MCF 10A (cell line): Measurements from ENCODE around the gene LRFN2. TPM values are rescaled to one million over a fixed set of nuclear protein-coding genes. Genes with fewer than 3 reads are reported as not detected.

Experiments used
- BruUV-seq: library from RNA; stranded (reverse); fragments of 400-500 nt; replicated peaks from 2 replicates; lab custom pipeline; 2021; lab: Mats Ljungman, UMichigan
- CTCF ChIA-PET: fragments of 300-600 bp; sonication (Branson Sonifier 250); formaldehyde crosslinking; extraction: SDS; loops from one replicate; lab custom pipeline; 2021; ENCODE audit warnings: antibody characterized with exemption, inconsistent platforms; lab: Yijun Ruan, JAX
- POLR2A ChIA-PET: fragments of 300-600, 350-650 bp; sonication (Branson Sonifier 250); formaldehyde crosslinking; extraction: SDS; loops from one replicate; lab custom pipeline; 2020; ENCODE audit warnings: antibody characterized with exemption, inconsistent platforms; lab: Yijun Ruan, JAX
- DNase-seq: peaks from one replicate; pipeline ENCODE4 v3.0.0-alpha.2; 2018; ENCODE audit not compliant: unreplicated experiment
- H3K27ac Mint-ChIP-seq: one replicate; pipeline ENCODE4 v1.8.0; 2022; ENCODE audit warnings: mild to moderate bottlenecking, low read depth, mixed read lengths; ENCODE audit not compliant: unreplicated experiment
- H3K27me3 Mint-ChIP-seq: one replicate; pipeline ENCODE4 v1.8.0; 2022; ENCODE audit warnings: mixed read lengths; ENCODE audit not compliant: insufficient read depth, unreplicated experiment
- H3K36me3 Mint-ChIP-seq: one replicate; pipeline ENCODE4 v1.8.0; 2022; ENCODE audit warnings: mild to moderate bottlenecking, moderate library complexity, mixed read lengths; ENCODE audit not compliant: insufficient read depth, unreplicated experiment
- H3K4me1 Mint-ChIP-seq: one replicate; pipeline ENCODE4 v1.8.0; 2022; ENCODE audit warnings: mixed read lengths; ENCODE audit not compliant: insufficient read depth, unreplicated experiment
- H3K4me3 Mint-ChIP-seq: one replicate; pipeline ENCODE4 v1.8.0; 2022; ENCODE audit warnings: mild to moderate bottlenecking, moderate library complexity, mixed read lengths; ENCODE audit not compliant: unreplicated experiment
- H3K9me3 Mint-ChIP-seq: one replicate; pipeline ENCODE4 v1.8.0; 2022; ENCODE audit warnings: mixed read lengths; ENCODE audit not compliant: unreplicated experiment
- intact Hi-C: fragments of 100-400 bp; cut with micrococcal nuclease; formaldehyde crosslinking; loops from 2 replicates; pipeline ENCODE4 v1.14.1; 2022
- total RNA-seq: library from RNA; stranded (reverse); gene quantifications from 2 replicates; pipeline ENCODE4 v1.2.3, GENCODE V29; 2022
- TF ChIP-seq, protein P1 (sequence below): fragments of 200-600 bp; IDR thresholded peaks from one replicate; pipeline ENCODE4 v1.8.0; 2022; ENCODE audit warnings: antibody characterized with exemption, mild to moderate bottlenecking; ENCODE audit not compliant: unreplicated experiment

LRFN2 gene
- total RNA-seq, 1 experiment from 2014 or later: not detected

DNA sequence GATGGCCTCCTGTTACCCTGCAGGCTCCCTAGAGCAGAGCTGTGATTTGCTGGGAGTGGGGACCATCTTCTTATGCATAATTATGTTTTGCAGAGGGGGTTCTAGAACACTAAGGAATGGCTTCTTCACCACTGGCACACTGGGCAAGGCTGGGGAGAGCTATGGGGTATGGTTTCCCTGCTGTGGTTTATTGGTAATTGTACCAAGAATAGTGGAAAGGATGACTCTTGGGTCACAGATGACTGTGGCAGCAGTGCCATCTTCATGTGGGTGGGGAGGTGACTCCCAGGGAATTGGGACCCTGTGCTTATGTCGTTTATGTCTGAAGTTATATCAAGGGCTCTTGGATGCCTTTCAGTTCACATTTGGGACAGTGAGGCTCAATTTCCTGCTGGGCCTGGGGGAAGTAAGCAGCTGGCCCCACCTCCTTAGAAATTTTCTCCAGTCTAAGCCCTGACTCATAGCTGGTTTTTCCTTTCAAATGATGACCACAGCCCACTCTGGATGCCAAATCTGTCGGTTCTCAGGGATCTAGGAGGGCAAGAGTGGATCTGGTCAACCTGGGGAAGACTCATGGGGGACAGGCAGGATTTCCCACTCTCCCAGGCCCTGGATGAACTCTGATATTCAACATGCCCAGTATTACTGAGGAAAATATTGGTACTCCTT is 230.8 kb downstream of the LRFN2 start:
- H3K36me3 Mint-ChIP-seq: no peaks in the 10 kb centered on the region
- peaks cover 21% of the 10 kb centered on the region for H3K9me3 Mint-ChIP-seq
- no peak for DNase-seq
- no peaks in the 10 kb centered on the region for H3K4me1 Mint-ChIP-seq
- intact Hi-C loops: no loop called here
- TF ChIP-seq, protein P1, sequence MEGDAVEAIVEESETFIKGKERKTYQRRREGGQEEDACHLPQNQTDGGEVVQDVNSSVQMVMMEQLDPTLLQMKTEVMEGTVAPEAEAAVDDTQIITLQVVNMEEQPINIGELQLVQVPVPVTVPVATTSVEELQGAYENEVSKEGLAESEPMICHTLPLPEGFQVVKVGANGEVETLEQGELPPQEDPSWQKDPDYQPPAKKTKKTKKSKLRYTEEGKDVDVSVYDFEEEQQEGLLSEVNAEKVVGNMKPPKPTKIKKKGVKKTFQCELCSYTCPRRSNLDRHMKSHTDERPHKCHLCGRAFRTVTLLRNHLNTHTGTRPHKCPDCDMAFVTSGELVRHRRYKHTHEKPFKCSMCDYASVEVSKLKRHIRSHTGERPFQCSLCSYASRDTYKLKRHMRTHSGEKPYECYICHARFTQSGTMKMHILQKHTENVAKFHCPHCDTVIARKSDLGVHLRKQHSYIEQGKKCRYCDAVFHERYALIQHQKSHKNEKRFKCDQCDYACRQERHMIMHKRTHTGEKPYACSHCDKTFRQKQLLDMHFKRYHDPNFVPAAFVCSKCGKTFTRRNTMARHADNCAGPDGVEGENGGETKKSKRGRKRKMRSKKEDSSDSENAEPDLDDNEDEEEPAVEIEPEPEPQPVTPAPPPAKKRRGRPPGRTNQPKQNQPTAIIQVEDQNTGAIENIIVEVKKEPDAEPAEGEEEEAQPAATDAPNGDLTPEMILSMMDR: no peak
- POLR2A ChIA-PET: no interaction called here
- H3K4me3 Mint-ChIP-seq: no peak overlapping the region
- BruUV-seq: no TSS peak
- H3K27me3 Mint-ChIP-seq: no peaks in the 10 kb centered on the region
- no peak overlapping the region for H3K27ac Mint-ChIP-seq
- CTCF ChIA-PET: no interaction called here

DNA sequence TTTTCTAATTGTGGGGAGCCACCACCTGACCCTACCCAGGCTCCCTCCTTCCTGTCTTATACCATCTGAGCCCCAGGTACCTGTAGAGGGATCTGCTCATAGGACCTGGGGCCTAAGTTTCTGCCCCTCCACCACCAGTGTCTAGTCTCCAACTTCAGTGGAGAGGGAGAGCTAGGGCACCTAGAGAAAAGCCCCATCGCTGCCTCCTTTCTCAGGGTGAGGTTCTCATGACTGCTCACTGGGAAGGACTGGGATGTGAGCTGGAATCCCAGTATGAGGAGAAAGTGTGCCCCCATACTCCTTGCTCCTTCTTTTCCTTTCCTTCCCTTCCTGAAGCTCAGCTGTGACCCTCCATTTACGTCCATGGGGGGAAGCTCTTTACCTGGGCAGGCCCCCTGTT is 231.6 kb downstream of the LRFN2 start:
- Mint-ChIP-seq H3K27ac (no peak overlapping the region), H3K4me3 (no peak overlapping the region), H3K27me3 (no peaks in the 10 kb centered on the region), H3K4me1 (no peaks in the 10 kb centered on the region), H3K9me3 (peaks cover 14% of the 10 kb centered on the region), H3K36me3 (no peaks in the 10 kb centered on the region)
- intact Hi-C loops: no loop called here
- DNase-seq: no peak
- POLR2A ChIA-PET: no interaction called here
- CTCF ChIA-PET: no interaction called here
- no TSS peak for BruUV-seq
- TF ChIP-seq, protein P1: no peak

DNA sequence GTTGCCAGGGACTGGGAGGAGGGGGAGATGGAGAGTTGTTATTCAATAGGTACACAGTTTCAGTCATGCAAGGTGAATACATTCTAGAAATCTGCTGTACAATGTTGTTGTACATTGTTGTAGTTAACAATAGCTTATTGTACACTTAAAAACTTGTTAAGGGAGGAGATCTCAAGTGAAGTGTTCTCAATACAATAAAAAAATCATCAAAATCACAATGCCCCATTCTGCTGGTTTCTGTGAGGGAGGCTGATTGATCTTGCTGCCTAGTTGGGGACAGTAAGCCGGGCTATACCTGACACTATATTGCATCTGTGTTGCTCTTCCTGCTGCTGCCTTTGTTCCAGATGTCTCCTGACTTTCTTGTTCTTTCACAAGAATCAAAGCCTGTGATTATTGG is 232.1 kb downstream of the LRFN2 start:
- intact Hi-C loops: no loop called here
- BruUV-seq: no TSS peak
- Mint-ChIP-seq H3K27ac (no peak overlapping the region), H3K27me3 (no peaks in the 10 kb centered on the region), H3K36me3 (no peaks in the 10 kb centered on the region), H3K4me3 (no peak overlapping the region), H3K9me3 (peaks cover 9% of the 10 kb centered on the region), H3K4me1 (no peaks in the 10 kb centered on the region)
- TF ChIP-seq, protein P1: no peak
- DNase-seq: no peak
- ChIA-PET CTCF (no interaction called here), POLR2A (no interaction called here)

DNA sequence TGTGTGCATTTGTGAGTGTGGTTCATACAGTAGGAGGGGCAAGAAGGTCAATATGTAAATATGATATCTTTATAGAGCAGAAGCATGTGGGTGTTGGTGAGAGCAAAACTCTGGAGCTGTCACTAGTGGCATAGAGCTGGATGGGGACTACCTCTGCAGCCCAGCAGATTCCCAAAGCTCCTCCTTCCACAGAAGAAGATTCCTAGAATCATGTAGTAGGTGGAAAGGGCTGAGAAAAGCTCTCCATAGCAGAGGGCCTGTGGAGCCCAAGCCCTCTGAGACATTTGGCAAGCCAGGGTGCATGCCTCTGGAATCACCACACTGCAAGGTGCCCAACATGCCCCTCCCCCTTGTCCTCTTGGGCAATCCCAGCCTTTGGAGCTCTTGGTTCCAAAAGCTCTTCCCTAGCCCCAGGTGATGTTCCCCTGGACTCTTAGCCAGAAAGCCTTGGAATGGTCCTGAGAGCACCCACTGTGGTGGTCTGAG is 233.2 kb downstream of the LRFN2 start:
- H3K27ac Mint-ChIP-seq: no peak overlapping the region
- TF ChIP-seq, protein P1: no peak
- no peaks in the 10 kb centered on the region for H3K4me1 Mint-ChIP-seq
- H3K36me3 Mint-ChIP-seq: no peaks in the 10 kb centered on the region
- CTCF ChIA-PET: interaction anchor here (0.5 to 0.6 kb wide), 2 partner anchors 424 to 678 kb away, joined by 3 to 4 read pairs; no protein-coding TSS in a partner anchor
- intact Hi-C loops: no loop called here
- POLR2A ChIA-PET: no interaction called here
- no peak overlapping the region for H3K4me3 Mint-ChIP-seq
- DNase-seq: peak; percentile 17
- no peaks in the 10 kb centered on the region for H3K9me3 Mint-ChIP-seq
- H3K27me3 Mint-ChIP-seq: no peaks in the 10 kb centered on the region
- no TSS peak for BruUV-seq
